A549 (cell line): ENCODE results near the gene METRNL. TPM values are rescaled to one million over a fixed set of nuclear protein-coding genes. Genes with fewer than 3 reads are reported as not detected.

ENCODE experiments used
- ATAC-seq, 2 experiments: fragments of 200-7000 bp in 1 of 2; fragments of >200 bp in 1 of 2; cut with Nextera tagmentation in 1 of 2; cut with Tn5 transposase in 1 of 2; 3 replicates each; pipeline versions ENCODE4 v1.8.0 to v1.9.1; 2018 to 2020; ENCODE audit warnings: mild to moderate bottlenecking in 1 of 2, moderate library complexity in 1 of 2
- CTCF ChIA-PET: fragments of 300-600 bp; sonication (Branson Sonifier 250); formaldehyde crosslinking; extraction: SDS; loops from one replicate; lab custom pipeline; 2021; ENCODE audit warnings: antibody characterized with exemption, inconsistent platforms; lab: Yijun Ruan, JAX
- POLR2A ChIA-PET: fragments of 350-600 bp; formaldehyde crosslinking; extraction: SDS; loops from one replicate; lab custom pipeline; 2021; ENCODE audit warnings: antibody characterized with exemption, inconsistent platforms; lab: Yijun Ruan, JAX
- DNase-seq, 2 experiments: peaks; one replicate each; pipeline versions ENCODE4 v3.0.0 to v3.0.0-alpha.2; 2011 to 2016; ENCODE audit warnings: low read depth in 1 of 2, low spot score in 1 of 2
- FAIRE-seq: peaks from 2 replicates; lab custom pipeline; 2011; peaks lifted over from hg19 to GRCh38; lab: Jason Lieb, UNC
- H3K27ac ChIP-seq, 2 experiments: fragments of >200 bp; sonication (Bioruptor Twin); formaldehyde crosslinking; 3 replicates each; pipeline ENCODE4 v1.5.1; 2016 to 2017
- H3K4me1 ChIP-seq: fragments of >200 bp; sonication (Bioruptor Twin); formaldehyde crosslinking; 3 replicates; pipeline ENCODE4 v1.6.1; 2016
- H3K4me2 ChIP-seq: fragments of >200 bp; sonication (Bioruptor Twin); formaldehyde crosslinking; 3 replicates; pipeline ENCODE4 v1.6.1; 2016
- H3K4me3 ChIP-seq: fragments of >200 bp; sonication (Bioruptor Twin); formaldehyde crosslinking; 3 replicates; pipeline ENCODE4 v1.5.1; 2016
- H3K9me3 ChIP-seq: fragments of >200 bp; sonication (Bioruptor Twin); formaldehyde crosslinking; 3 replicates; pipeline ENCODE4 v1.6.1; 2016
- ATOH8 ChIP-seq: fragments of 250-450 bp; sonication (Bioruptor Pico); IDR thresholded peaks from 2 replicates; pipeline ENCODE4 v1.5.0; 2020; ENCODE audit warnings: low read depth, mild to moderate bottlenecking, moderate library complexity
- BCL3 ChIP-seq: fragments of >200 bp; sonication (Bioruptor Twin); formaldehyde crosslinking; IDR thresholded peaks from 3 replicates; pipeline ENCODE4 v1.6.1; 2016
- CTCF ChIP-seq: fragments of >200 bp; sonication (Bioruptor Twin); formaldehyde crosslinking; IDR thresholded peaks from 3 replicates; pipeline ENCODE4 v1.5.1; 2016
- E2F6 ChIP-seq: IDR thresholded peaks from 2 replicates; pipeline ENCODE4 v1.6.1; 2012; ENCODE audit warnings: low read depth, borderline replicate concordance
- EHMT2 ChIP-seq: fragments of 200-600 bp; sonication (generic); IDR thresholded peaks from 2 replicates; pipeline ENCODE4 v1.6.1; 2016; ENCODE audit warnings: antibody characterized with exemption, low read depth, mild to moderate bottlenecking, moderate library complexity
- ELK1 ChIP-seq: fragments of 150-350 bp; IDR thresholded peaks from 2 replicates; pipeline ENCODE4 v1.6.1; 2014; ENCODE audit warnings: low read depth, mild to moderate bottlenecking, low read length
- ESRRA ChIP-seq: fragments of 150-350 bp; IDR thresholded peaks from 2 replicates; pipeline ENCODE4 v1.6.1; 2014; ENCODE audit warnings: mild to moderate bottlenecking, low read length, borderline replicate concordance
- FOSB ChIP-seq: fragments of 250-450 bp; sonication (Bioruptor Pico); IDR thresholded peaks from 2 replicates; pipeline ENCODE4 v1.5.0; 2020; ENCODE audit warnings: mild to moderate bottlenecking, moderate library complexity
- HOXA7 ChIP-seq: fragments of 250-450 bp; sonication (Bioruptor Pico); IDR thresholded peaks from 2 replicates; pipeline ENCODE4 v1.5.0; 2020; ENCODE audit warnings: mild to moderate bottlenecking, moderate library complexity
- JUN ChIP-seq, 2 experiments: fragments of >200 bp; sonication (Bioruptor Twin); formaldehyde crosslinking; IDR thresholded peaks; 2 replicates in 1 of 2; 3 replicates in 1 of 2; pipeline ENCODE4 v1.6.1; 2016 to 2017
- KDM1A ChIP-seq: fragments of 200-600 bp; sonication (generic); IDR thresholded peaks from 2 replicates; pipeline ENCODE4 v1.6.1; 2016; ENCODE audit warnings: low read depth, mild to moderate bottlenecking
- KDM5A ChIP-seq: fragments of 200-600 bp; sonication (generic); IDR thresholded peaks from 2 replicates; pipeline ENCODE4 v1.6.1; 2016; ENCODE audit warnings: antibody characterized with exemption, mild to moderate bottlenecking
- MYC ChIP-seq: IDR thresholded peaks from 2 replicates; pipeline ENCODE4 v1.6.1; 2012; ENCODE audit warnings: mild to moderate bottlenecking, inconsistent platforms, low read length, improper control_type of control experiment, borderline replicate concordance
- POLR2A ChIP-seq: IDR thresholded peaks from 2 replicates; pipeline ENCODE4 v1.6.1; 2012; ENCODE audit warnings: mild to moderate bottlenecking, low read length
- RAD21 ChIP-seq, 2 experiments: fragments of >200 bp in 1 of 2; sonication (Bioruptor Twin) in 1 of 2; formaldehyde crosslinking in 1 of 2; IDR thresholded peaks in 1 of 2; conservative IDR thresholded peaks in 1 of 2; 2 replicates in 1 of 2; 3 replicates in 1 of 2; pipeline ENCODE4 v1.6.1; 2012 to 2018; ENCODE audit warnings: inconsistent platforms in 1 of 2
- RFX5 ChIP-seq: fragments of 450-650 bp; IDR thresholded peaks from 2 replicates; pipeline ENCODE4 v1.7.1; 2014; ENCODE audit warnings: antibody characterized with exemption, mild to moderate bottlenecking, moderate library complexity
- SMC3 ChIP-seq: fragments of >200 bp; sonication (Bioruptor Twin); formaldehyde crosslinking; IDR thresholded peaks from 3 replicates; pipeline ENCODE4 v1.6.1; 2018; ENCODE audit warnings: inconsistent platforms
- TP53 ChIP-seq: fragments of 250-450 bp; sonication (Bioruptor Pico); IDR thresholded peaks from 2 replicates; pipeline ENCODE4 v1.5.0; 2021; ENCODE audit warnings: mild to moderate bottlenecking, moderate library complexity
- USF2 ChIP-seq: fragments of 450-650 bp; IDR thresholded peaks from 2 replicates; pipeline ENCODE4 v1.6.1; 2014; ENCODE audit warnings: antibody characterized with exemption
- ZC3H11A ChIP-seq: fragments of 450-650 bp; IDR thresholded peaks from 2 replicates; pipeline ENCODE4 v1.6.1; 2014; ENCODE audit warnings: antibody characterized with exemption, mild to moderate bottlenecking
- ZFP36 ChIP-seq: fragments of 450-650 bp; IDR thresholded peaks from 2 replicates; pipeline ENCODE4 v1.6.1; 2014; ENCODE audit warnings: borderline replicate concordance; ENCODE audit not compliant: partially characterized antibody
- ZNF302 ChIP-seq: fragments of 250-450 bp; sonication (Bioruptor Pico); IDR thresholded peaks from 2 replicates; pipeline ENCODE4 v1.9.0; 2021; ENCODE audit warnings: inconsistent platforms, mild to moderate bottlenecking, moderate library complexity
- WGBS: methylation state at CpG from one replicate; pipeline ENCODE4 v1.1.6; 2017; ENCODE audit errors: missing lambda C conversion rate; 5-methylcytosine and 5-hydroxymethylcytosine counted together
- polyA plus RNA-seq, 4 experiments: library from polyadenylated mRNA; depleted of rRNA in 3 of 4; stranded (reverse); fragments of >200 nt; fragmentation: RNase III in 1 of 4; extraction: RNeasy Plus Mini Kit Qiagen cat#74134 plus additional on column Dnase treatment in 1 of 4; gene quantifications; 2 replicates in 3 of 4; 3 replicates in 1 of 4; pipeline ENCODE4 v1.2.3, GENCODE V29; 2011 to 2017
- TF ChIP-seq, protein P1 (sequence below): IDR thresholded peaks from 2 replicates; pipeline ENCODE4 v1.6.1; 2012

The METRNL gene
- polyA plus RNA-seq, 2 of the 4 experiments (the other 2 are of a cell fraction), result 1.7 to 6.4 TPM

DNA sequence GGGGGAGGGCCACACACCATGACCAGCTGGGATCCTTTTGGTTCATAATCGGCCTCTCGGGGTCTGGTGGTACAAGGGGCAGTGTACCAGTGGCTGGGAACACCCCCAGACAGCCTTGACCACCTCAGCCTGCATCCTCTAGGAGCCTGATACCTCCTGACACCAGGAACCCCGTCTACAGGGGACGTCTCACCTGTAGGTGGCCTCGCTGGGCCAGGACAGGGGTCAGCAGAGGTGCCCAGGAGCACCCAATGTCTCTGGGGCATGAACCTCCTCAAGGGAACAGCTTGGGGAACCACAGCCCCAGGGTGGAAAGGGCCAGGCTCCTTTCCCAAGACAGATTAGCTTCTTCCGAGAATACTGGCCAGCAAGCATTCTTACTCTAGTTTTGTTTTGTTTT, 2.5 kb upstream of the METRNL start (continued):
- TF ChIP-seq FOSB (CRISPR knock-in tag) (no peak), E2F6 (no peak), KDM5A (no peak), JUN (IDR thresholded peaks at IDR 0.05) (no peak), ATOH8 (CRISPR knock-in tag) (no peak)
- TF ChIP-seq, protein P1, sequence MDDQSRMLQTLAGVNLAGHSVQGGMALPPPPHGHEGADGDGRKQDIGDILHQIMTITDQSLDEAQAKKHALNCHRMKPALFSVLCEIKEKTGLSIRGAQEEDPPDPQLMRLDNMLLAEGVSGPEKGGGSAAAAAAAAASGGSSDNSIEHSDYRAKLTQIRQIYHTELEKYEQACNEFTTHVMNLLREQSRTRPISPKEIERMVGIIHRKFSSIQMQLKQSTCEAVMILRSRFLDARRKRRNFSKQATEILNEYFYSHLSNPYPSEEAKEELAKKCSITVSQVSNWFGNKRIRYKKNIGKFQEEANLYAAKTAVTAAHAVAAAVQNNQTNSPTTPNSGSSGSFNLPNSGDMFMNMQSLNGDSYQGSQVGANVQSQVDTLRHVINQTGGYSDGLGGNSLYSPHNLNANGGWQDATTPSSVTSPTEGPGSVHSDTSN, result no peak

- ATAC-seq (peak in 1 of 2 experiments; percentile 5; a peak in 2 of 6 replicates), DNase-seq (no peak), FAIRE-seq (no peak)
- WGBS, result 62% methylated on average over 7 of the region's 11 CpGs
- Histone ChIP-seq H3K9me3 (no peaks in the 10 kb centered on the region), H3K4me3 (no peak overlapping the region), H3K4me1 (peaks cover 17% of the 10 kb centered on the region; the same call in 2 of the 3 replicates), H3K27ac (no peak overlapping the region), H3K4me2 (no peak overlapping the region)
- ChIA-PET CTCF (interaction anchor here (0.6 to 3.6 kb wide), 8 partner anchors 10 to 55 kb away, joined by 3 to 31 read pairs (median 6); no protein-coding TSS in a partner anchor), POLR2A (no interaction called here)
- TF ChIP-seq ELK1 (no peak), ESRRA (no peak), USF2 (no peak), SMC3 (no peak), KDM5A (no peak), MYC (no peak), ZNF302 (CRISPR knock-in tag) (no peak), RFX5 (no peak), CTCF (no peak), RAD21 (conservative IDR thresholded peaks at IDR 0.05 in 1 of 2, IDR thresholded peaks at IDR 0.05 in 1 of 2) (no peak), ATOH8 (CRISPR knock-in tag) (no peak), BCL3 (no peak), EHMT2 (no peak), ZC3H11A (no peak), HOXA7 (CRISPR knock-in tag) (no peak), KDM1A (no peak), ZFP36 (no peak), TP53 (CRISPR knock-in tag) (no peak), POLR2A (no peak)
- TF ChIP-seq, protein P1, result no peak
Observed at GRCh38 chr17:83077411-83077810, 2.0 kb upstream of the METRNL start.
